Measurements from ENCODE around the gene PERM1. TPM values are rescaled to one million over a fixed set of nuclear protein-coding genes. Genes with fewer than 3 reads are reported as not detected.

PERM1 gene
- total RNA-seq, 1 experiment from 2014 or later, result 0.18 TPM

GRCh38 chr1:1006305-1007159 lies 24.6 kb upstream of the PERM1 start:
- Mint-ChIP-seq H3K9me3 (ENCODE audit: unreplicated experiment) (no peaks in the 10 kb centered on the region), H3K27ac (ENCODE audit: unreplicated experiment) (peak overlapping the region; percentile 99), H3K36me3 (ENCODE audit: insufficient read depth, unreplicated experiment) (peaks cover 46% of the 10 kb centered on the region), H3K4me1 (ENCODE audit: low read depth, unreplicated experiment) (peaks cover 21% of the 10 kb centered on the region), H3K27me3 (ENCODE audit: insufficient read depth, unreplicated experiment) (no peaks in the 10 kb centered on the region), H3K4me3 (ENCODE audit: unreplicated experiment) (peak overlapping the region; percentile 61)
- TSS peak; percentile 22 for BruUV-seq (replicated peaks)
- intact Hi-C loops (cut with micrococcal nuclease; ENCODE audit: unreplicated experiment), result no loop called here
- Histone ChIP-seq H3K4me3 (ENCODE audit: low read depth, low read length) (peak overlapping the region; percentile 26), H3K4me1 (peaks cover 47% of the 10 kb centered on the region), H3K9me3 (no peaks in the 10 kb centered on the region), H3K27me3 (replicated peaks; ENCODE audit: control insufficient read depth, insufficient read depth, low read length) (no peaks in the 10 kb centered on the region), H3K36me3 (ENCODE audit: control insufficient read depth, insufficient read depth, low read length) (no peaks in the 10 kb centered on the region)
- ChIA-PET CTCF (interaction anchor here (0.7 to 1.8 kb wide), 6 partner anchors 13 to 58 kb away, joined by 3 to 10 read pairs (median 4); partner anchors contain the start of gene AGRN), POLR2A (interaction anchor here (0.5 to 1.3 kb wide), 5 partner anchors 13 to 30 kb away, joined by 3 to 7 read pairs (median 3); partner anchors contain the start of gene AGRN)
- peak; percentile 90 to 95 for DNase-seq
- no peak for TF ChIP-seq CTCF (IDR thresholded peaks at IDR 0.05; ENCODE audit: insufficient read depth in 1 of 2, low read depth in 1 of 2, low read length in 1 of 2, severe bottlenecking in 1 of 2, unreplicated experiment in 1 of 2)

GRCh38 chr1:1005774-1006304 lies 23.9 kb upstream of the PERM1 start:
- Histone ChIP-seq H3K4me3 (ENCODE audit: low read depth, low read length) (peak overlapping the region; percentile 26), H3K9me3 (no peaks in the 10 kb centered on the region), H3K36me3 (ENCODE audit: control insufficient read depth, insufficient read depth, low read length) (no peaks in the 10 kb centered on the region), H3K4me1 (peaks cover 47% of the 10 kb centered on the region), H3K27me3 (replicated peaks; ENCODE audit: control insufficient read depth, insufficient read depth, low read length) (no peaks in the 10 kb centered on the region)
- Mint-ChIP-seq H3K9me3 (ENCODE audit: unreplicated experiment) (no peaks in the 10 kb centered on the region), H3K4me3 (ENCODE audit: unreplicated experiment) (peak overlapping the region; percentile 61), H3K4me1 (ENCODE audit: low read depth, unreplicated experiment) (peaks cover 21% of the 10 kb centered on the region), H3K36me3 (ENCODE audit: insufficient read depth, unreplicated experiment) (peaks cover 53% of the 10 kb centered on the region), H3K27me3 (ENCODE audit: insufficient read depth, unreplicated experiment) (no peaks in the 10 kb centered on the region), H3K27ac (ENCODE audit: unreplicated experiment) (peak overlapping the region; percentile 99)
- BruUV-seq (replicated peaks), result TSS peak; percentile 30
- TF ChIP-seq CTCF (IDR thresholded peaks at IDR 0.05; ENCODE audit: insufficient read depth in 1 of 2, low read depth in 1 of 2, low read length in 1 of 2, severe bottlenecking in 1 of 2, unreplicated experiment in 1 of 2), result no peak
- CTCF ChIA-PET, result interaction anchor here (1.0 to 1.8 kb wide), 4 partner anchors 14 to 53 kb away, joined by 3 to 10 read pairs (median 5); partner anchors contain the start of gene AGRN
- intact Hi-C loops (cut with micrococcal nuclease; ENCODE audit: unreplicated experiment), result no loop called here
- DNase-seq, result peak in 1 of 2 experiments; percentile 17
- POLR2A ChIA-PET, result interaction anchor here (0.5 to 1.3 kb wide), 4 partner anchors 13 to 30 kb away, joined by 3 to 7 read pairs (median 3); no protein-coding TSS in a partner anchor
